Measurements from ENCODE around the gene UBE2G2. TPM values are rescaled to one million over a fixed set of nuclear protein-coding genes. Genes with fewer than 3 reads are reported as not detected.

The UBE2G2 gene
- total RNA-seq, 1 experiment from 2014 or later, result 159 TPM

DNA sequence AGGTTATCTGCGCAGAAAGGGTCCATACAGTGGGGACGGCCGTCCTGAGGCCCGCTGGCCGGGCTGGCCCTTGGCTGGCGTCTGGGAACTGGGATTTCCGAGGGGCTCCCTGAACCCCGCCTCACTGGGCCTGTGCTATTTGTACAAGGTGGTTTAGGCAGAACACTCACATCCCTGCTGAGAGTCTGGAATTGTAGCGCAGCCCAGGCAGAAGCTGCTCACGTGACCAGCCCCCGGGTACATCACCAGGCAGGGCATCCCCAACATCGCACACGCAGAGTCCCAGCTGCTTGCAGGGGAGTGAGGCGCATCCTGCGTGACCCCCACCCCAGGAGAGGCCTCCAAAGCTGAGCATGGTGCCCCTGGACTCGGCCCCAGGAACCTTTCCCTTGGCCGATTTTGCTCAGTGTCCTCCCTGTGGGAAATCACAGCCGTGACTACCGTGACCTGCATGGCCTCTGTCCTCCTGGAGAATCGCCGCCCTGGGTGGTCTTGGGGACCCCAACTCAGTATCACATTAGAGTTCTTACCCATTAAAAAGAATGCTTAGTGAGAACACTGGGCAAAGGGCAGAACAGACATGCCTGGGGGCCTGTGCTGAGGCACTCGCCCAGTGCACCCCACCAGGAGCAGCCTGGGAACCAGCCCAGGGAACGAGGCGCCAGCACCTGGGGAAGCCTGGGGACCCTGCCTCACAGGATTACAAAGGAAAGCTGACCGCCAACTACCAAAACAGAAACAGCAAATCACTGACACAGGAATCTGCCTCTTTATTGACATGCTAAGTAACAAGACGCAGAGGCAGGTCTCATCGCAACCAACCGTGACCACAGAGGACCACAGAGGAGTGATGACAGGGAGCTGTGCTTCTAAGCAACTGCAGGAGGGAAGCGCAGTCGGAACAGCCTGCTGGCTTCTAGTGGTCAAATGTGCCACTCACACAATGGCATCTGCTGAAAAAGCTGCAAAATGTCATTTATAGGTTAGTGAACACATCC lies 33.5 kb downstream of the UBE2G2 start:
- Histone ChIP-seq H3K4me3 (ENCODE audit: low read length) (no peak overlapping the region), H3K79me2 (ENCODE audit: low read length) (no peaks in the 10 kb centered on the region), H3K9ac (ENCODE audit: low read length) (no peak overlapping the region), H3F3A (ENCODE audit: low read length, unreplicated experiment) (peaks cover 8% of the 10 kb centered on the region), H3K4me1 (ENCODE audit: insufficient read depth, low read length) (peaks cover 30% of the 10 kb centered on the region), H3K4me2 (ENCODE audit: low read length) (no peak overlapping the region), H3K9me3 (ENCODE audit: low read length) (no peaks in the 10 kb centered on the region), H2AFZ (ENCODE audit: low read length) (no peak overlapping the region), H4K20me1 (ENCODE audit: low read length) (no peaks in the 10 kb centered on the region), H3K9me2 (replicated peaks; ENCODE audit: low read length) (no peaks in the 10 kb centered on the region), H3K27ac (ENCODE audit: low read length) (no peak overlapping the region), H3K27me3 (ENCODE audit: low read length) (no peaks in the 10 kb centered on the region), H3K36me3 (ENCODE audit: low read depth, low read length) (peaks cover 33% of the 10 kb centered on the region)
- no TSS peak for BruUV-seq (replicated peaks)
- TF ChIP-seq EZH2 (IDR thresholded peaks at IDR 0.05; ENCODE audit: low read length, unreplicated experiment) (no peak), EZH2phosphoT487 (IDR thresholded peaks at IDR 0.05; ENCODE audit: borderline replicate concordance, low read length) (no peak)
- TF ChIP-seq, protein P1, sequence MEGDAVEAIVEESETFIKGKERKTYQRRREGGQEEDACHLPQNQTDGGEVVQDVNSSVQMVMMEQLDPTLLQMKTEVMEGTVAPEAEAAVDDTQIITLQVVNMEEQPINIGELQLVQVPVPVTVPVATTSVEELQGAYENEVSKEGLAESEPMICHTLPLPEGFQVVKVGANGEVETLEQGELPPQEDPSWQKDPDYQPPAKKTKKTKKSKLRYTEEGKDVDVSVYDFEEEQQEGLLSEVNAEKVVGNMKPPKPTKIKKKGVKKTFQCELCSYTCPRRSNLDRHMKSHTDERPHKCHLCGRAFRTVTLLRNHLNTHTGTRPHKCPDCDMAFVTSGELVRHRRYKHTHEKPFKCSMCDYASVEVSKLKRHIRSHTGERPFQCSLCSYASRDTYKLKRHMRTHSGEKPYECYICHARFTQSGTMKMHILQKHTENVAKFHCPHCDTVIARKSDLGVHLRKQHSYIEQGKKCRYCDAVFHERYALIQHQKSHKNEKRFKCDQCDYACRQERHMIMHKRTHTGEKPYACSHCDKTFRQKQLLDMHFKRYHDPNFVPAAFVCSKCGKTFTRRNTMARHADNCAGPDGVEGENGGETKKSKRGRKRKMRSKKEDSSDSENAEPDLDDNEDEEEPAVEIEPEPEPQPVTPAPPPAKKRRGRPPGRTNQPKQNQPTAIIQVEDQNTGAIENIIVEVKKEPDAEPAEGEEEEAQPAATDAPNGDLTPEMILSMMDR (conservative IDR thresholded peaks at IDR 0.05; ENCODE audit: low read depth, low read length), result no peak
- no peak for DNase-seq
- intact Hi-C loops (cut with micrococcal nuclease), result no loop called here
- no peak for ATAC-seq
- CTCF ChIA-PET, result no interaction called here
- POLR2A ChIA-PET (ENCODE audit: unreplicated experiment), result no interaction called here

DNA sequence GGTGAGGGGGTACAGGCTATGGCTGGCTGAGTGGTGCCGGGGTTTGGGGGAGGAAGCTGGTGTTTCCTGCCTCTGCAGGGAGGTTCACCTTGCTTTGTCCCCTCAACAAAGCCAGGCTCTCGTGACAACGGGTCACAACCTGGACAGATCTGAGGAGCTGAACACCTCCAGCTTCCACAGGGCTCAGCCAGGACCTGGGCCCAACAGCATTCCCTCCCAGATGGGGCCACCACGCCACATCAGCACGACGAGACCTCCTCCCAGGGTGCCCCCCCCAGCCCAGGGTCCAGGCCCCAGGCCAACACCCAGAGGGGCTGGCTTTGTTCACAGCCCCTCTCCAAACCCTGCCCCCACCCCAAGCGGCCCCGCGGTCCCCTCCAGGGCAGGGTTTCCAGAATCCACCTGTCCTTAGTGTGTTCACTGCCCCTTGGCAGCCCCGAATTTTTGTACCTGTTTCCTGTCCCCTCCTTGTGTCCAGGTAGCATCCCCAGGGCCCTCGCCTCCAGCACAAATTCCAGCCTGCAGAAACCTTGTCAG lies 34.7 kb downstream of the UBE2G2 start:
- H3K9me3 ChIP-seq (ENCODE audit: low read length), result no peaks in the 10 kb centered on the region
- no peak overlapping the region for H3K4me3 ChIP-seq (ENCODE audit: low read length)
- peaks cover 30% of the 10 kb centered on the region for H3K4me1 ChIP-seq (ENCODE audit: insufficient read depth, low read length)
- peaks cover 8% of the 10 kb centered on the region for H3F3A ChIP-seq (ENCODE audit: low read length, unreplicated experiment)
- DNase-seq, result no peak
- TF ChIP-seq, protein P1 (conservative IDR thresholded peaks at IDR 0.05; ENCODE audit: low read depth, low read length), result no peak
- TF ChIP-seq EZH2phosphoT487 (IDR thresholded peaks at IDR 0.05; ENCODE audit: borderline replicate concordance, low read length), result no peak
- no peak for TF ChIP-seq EZH2 (IDR thresholded peaks at IDR 0.05; ENCODE audit: low read length, unreplicated experiment)
- peaks cover 21% of the 10 kb centered on the region for H3K36me3 ChIP-seq (ENCODE audit: low read depth, low read length)
- no TSS peak for BruUV-seq (replicated peaks)
- no peak overlapping the region for H3K27ac ChIP-seq (ENCODE audit: low read length)
- ChIA-PET CTCF (no interaction called here), POLR2A (ENCODE audit: unreplicated experiment) (no interaction called here)
- H3K27me3 ChIP-seq (ENCODE audit: low read length), result no peaks in the 10 kb centered on the region
- intact Hi-C loops (cut with micrococcal nuclease), result no loop called here
- H3K4me2 ChIP-seq (ENCODE audit: low read length), result no peak overlapping the region
- H4K20me1 ChIP-seq (ENCODE audit: low read length), result no peaks in the 10 kb centered on the region
- H3K9me2 ChIP-seq (replicated peaks; ENCODE audit: low read length), result no peaks in the 10 kb centered on the region
- no peak overlapping the region for H2AFZ ChIP-seq (ENCODE audit: low read length)
- no peak for ATAC-seq
- no peak overlapping the region for H3K9ac ChIP-seq (ENCODE audit: low read length)
- no peaks in the 10 kb centered on the region for H3K79me2 ChIP-seq (ENCODE audit: low read length)
